OCI-LY1 (cell line): ENCODE data around the gene MYO10.

ENCODE experiments used
- H2AFZ ChIP-seq: fragments of 200-600 bp; sonication (generic), shearing (Covaris generic); 2 replicates; pipeline ENCODE4 v1.6.0; 2014; ENCODE audit warnings: antibody characterized with exemption, mild to moderate bottlenecking, low read length
- H3F3A ChIP-seq: fragments of 200-600 bp; sonication (generic), shearing (Covaris generic); 2 replicates; pipeline ENCODE4 v1.6.0; 2014; ENCODE audit warnings: mild to moderate bottlenecking, antibody characterized with exemption, low read length, moderate library complexity; ENCODE audit not compliant: insufficient read depth
- H3K27ac ChIP-seq: fragments of 200-600 bp; sonication (generic); 2 replicates; pipeline ENCODE4 v1.5.1; 2014; ENCODE audit warnings: low read length, mixed run types, mild to moderate bottlenecking, low read depth; ENCODE audit not compliant: poor library complexity, severe bottlenecking
- H3K27me3 ChIP-seq: fragments of 200-600 bp; sonication (generic); 2 replicates; pipeline ENCODE4 v1.6.0; 2014; ENCODE audit warnings: antibody characterized with exemption, mild to moderate bottlenecking, low read length, moderate library complexity; ENCODE audit not compliant: insufficient read depth
- H3K36me3 ChIP-seq: fragments of 200-600 bp; sonication (generic); 2 replicates; pipeline ENCODE4 v1.6.1; 2014; ENCODE audit warnings: mild to moderate bottlenecking, antibody characterized with exemption, low read length, moderate library complexity, mixed read lengths; ENCODE audit not compliant: insufficient read depth
- H3K4me1 ChIP-seq: fragments of 200-600 bp; sonication (generic); 2 replicates; pipeline ENCODE4 v1.5.1; 2014; ENCODE audit warnings: mild to moderate bottlenecking, low read length, moderate library complexity; ENCODE audit not compliant: insufficient read depth, severe bottlenecking
- H3K4me2 ChIP-seq: fragments of 200-600 bp; sonication (generic), shearing (Covaris generic); 2 replicates; pipeline ENCODE4 v1.6.1; 2014; ENCODE audit warnings: low read length
- H3K4me3 ChIP-seq: fragments of 200-600 bp; sonication (generic); 2 replicates; pipeline ENCODE4 v1.5.1; 2014; ENCODE audit warnings: low read length, low read depth, mild to moderate bottlenecking, mixed read lengths; ENCODE audit not compliant: poor library complexity, severe bottlenecking
- H3K79me2 ChIP-seq: fragments of 200-600 bp; shearing (Covaris generic); 2 replicates; pipeline ENCODE4 v1.6.1; 2016; ENCODE audit warnings: mixed run types, low read length, mixed read lengths; ENCODE audit not compliant: insufficient read depth
- H3K9ac ChIP-seq: fragments of 200-600 bp; sonication (generic), shearing (Covaris generic); 2 replicates; pipeline ENCODE4 v1.6.1; 2014; ENCODE audit warnings: mild to moderate bottlenecking, low read length, mixed read lengths
- H3K9me2 ChIP-seq: fragments of 200-600 bp; sonication (generic), shearing (Covaris generic); 2 replicates; pipeline ENCODE4 v1.6.1; 2014; ENCODE audit warnings: low read depth, mild to moderate bottlenecking, low read length, mixed read lengths
- H3K9me3 ChIP-seq: fragments of 200-600 bp; shearing (Covaris generic); 2 replicates; pipeline ENCODE4 v1.6.1; 2014; ENCODE audit warnings: low read length, mixed read lengths
- H4K20me1 ChIP-seq: fragments of 200-600 bp; sonication (generic), shearing (Covaris generic); 2 replicates; pipeline ENCODE4 v1.6.0; 2016; ENCODE audit warnings: mild to moderate bottlenecking, low read length; ENCODE audit not compliant: insufficient read depth
- EZH2 ChIP-seq: fragments of 200-600 bp; sonication (generic), shearing (Covaris generic); IDR thresholded peaks from 2 replicates; pipeline ENCODE4 v1.8.0; 2017; ENCODE audit warnings: borderline replicate concordance, mixed run types, mild to moderate bottlenecking, antibody characterized with exemption, low read length, moderate library complexity, mixed read lengths
- TF ChIP-seq, protein P1 (sequence below): fragments of 200-600 bp; sonication (generic), shearing (Covaris generic); IDR thresholded peaks from 2 replicates; pipeline ENCODE4 v1.5.1; 2017; ENCODE audit warnings: mild to moderate bottlenecking, antibody characterized with exemption, low read length, moderate library complexity, mixed read lengths

MYO10 gene

GRCh38 chr5:16642867-16643266 is 293.2 kb downstream of the MYO10 start:
- no peaks in the 10 kb centered on the region for H3K9me3 ChIP-seq
- H3K36me3 ChIP-seq: no peaks in the 10 kb centered on the region
- no peak overlapping the region for H2AFZ ChIP-seq
- H3K9me2 ChIP-seq: no peaks in the 10 kb centered on the region
- H3K9ac ChIP-seq: no peak overlapping the region
- TF ChIP-seq, protein P1, sequence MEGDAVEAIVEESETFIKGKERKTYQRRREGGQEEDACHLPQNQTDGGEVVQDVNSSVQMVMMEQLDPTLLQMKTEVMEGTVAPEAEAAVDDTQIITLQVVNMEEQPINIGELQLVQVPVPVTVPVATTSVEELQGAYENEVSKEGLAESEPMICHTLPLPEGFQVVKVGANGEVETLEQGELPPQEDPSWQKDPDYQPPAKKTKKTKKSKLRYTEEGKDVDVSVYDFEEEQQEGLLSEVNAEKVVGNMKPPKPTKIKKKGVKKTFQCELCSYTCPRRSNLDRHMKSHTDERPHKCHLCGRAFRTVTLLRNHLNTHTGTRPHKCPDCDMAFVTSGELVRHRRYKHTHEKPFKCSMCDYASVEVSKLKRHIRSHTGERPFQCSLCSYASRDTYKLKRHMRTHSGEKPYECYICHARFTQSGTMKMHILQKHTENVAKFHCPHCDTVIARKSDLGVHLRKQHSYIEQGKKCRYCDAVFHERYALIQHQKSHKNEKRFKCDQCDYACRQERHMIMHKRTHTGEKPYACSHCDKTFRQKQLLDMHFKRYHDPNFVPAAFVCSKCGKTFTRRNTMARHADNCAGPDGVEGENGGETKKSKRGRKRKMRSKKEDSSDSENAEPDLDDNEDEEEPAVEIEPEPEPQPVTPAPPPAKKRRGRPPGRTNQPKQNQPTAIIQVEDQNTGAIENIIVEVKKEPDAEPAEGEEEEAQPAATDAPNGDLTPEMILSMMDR: no peak
- no peaks in the 10 kb centered on the region for H3K4me1 ChIP-seq
- no peaks in the 10 kb centered on the region for H3K27me3 ChIP-seq
- H3F3A ChIP-seq: no peaks in the 10 kb centered on the region
- H3K4me3 ChIP-seq: no peak overlapping the region
- H4K20me1 ChIP-seq: no peaks in the 10 kb centered on the region
- no peaks in the 10 kb centered on the region for H3K79me2 ChIP-seq
- no peak overlapping the region for H3K27ac ChIP-seq
- no peak overlapping the region for H3K4me2 ChIP-seq

- Histone ChIP-seq H3K9me2 (no peaks in the 10 kb centered on the region), H2AFZ (no peak overlapping the region), H3K79me2 (no peaks in the 10 kb centered on the region), H3K9me3 (no peaks in the 10 kb centered on the region), H3K27ac (no peak overlapping the region), H3K36me3 (no peaks in the 10 kb centered on the region), H3K9ac (no peak overlapping the region), H3F3A (no peaks in the 10 kb centered on the region), H3K4me2 (no peak overlapping the region), H3K4me1 (no peaks in the 10 kb centered on the region), H3K27me3 (no peaks in the 10 kb centered on the region), H4K20me1 (no peaks in the 10 kb centered on the region), H3K4me3 (no peak overlapping the region)
- TF ChIP-seq, protein P1: no peak
- no peak for TF ChIP-seq EZH2
Measured at GRCh38 chr5:16639206-16639605, 296.9 kb downstream of the MYO10 start.

DNA sequence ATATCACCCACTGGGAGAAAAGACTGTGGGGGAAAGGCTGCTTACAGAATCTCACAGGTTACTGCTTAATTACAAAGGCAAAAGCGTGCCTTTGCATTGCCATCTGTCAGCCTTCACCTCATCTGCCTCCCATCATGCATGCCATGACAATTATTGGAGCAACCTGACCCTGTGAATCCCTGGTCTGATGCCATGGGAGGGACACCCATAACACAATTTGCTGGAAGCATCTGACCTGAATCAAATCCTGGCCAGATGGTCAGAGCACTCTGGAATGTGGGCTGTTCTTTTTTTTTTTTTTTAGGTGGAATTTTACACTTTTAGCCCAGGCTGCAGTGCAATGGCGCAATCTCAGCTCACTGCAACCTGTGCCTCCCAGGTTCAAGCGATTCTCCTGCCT is 307.7 kb downstream of the MYO10 start:
- Histone ChIP-seq H3K27me3 (no peaks in the 10 kb centered on the region), H3K4me2 (no peak overlapping the region), H2AFZ (no peak overlapping the region)

More for the DNA sequence above, 307.7 kb downstream of the MYO10 start:
- Histone ChIP-seq H3K36me3 (no peaks in the 10 kb centered on the region), H3K9me2 (no peaks in the 10 kb centered on the region), H3K79me2 (no peaks in the 10 kb centered on the region), H3F3A (no peaks in the 10 kb centered on the region), H3K9ac (no peak overlapping the region), H4K20me1 (no peaks in the 10 kb centered on the region), H3K4me1 (no peaks in the 10 kb centered on the region), H3K4me3 (no peak overlapping the region), H3K27ac (no peak overlapping the region), H3K9me3 (no peaks in the 10 kb centered on the region)
- TF ChIP-seq, protein P1: no peak
- TF ChIP-seq EZH2: no peak
